B cell (primary cell): ENCODE measurements around the gene LRIG3. TPM values are rescaled to one million over a fixed set of nuclear protein-coding genes. Genes with fewer than 3 reads are reported as not detected.

Experiments used
- ATAC-seq: fragments of 200-7000 bp; cut with Tn5 transposase; one replicate; pipeline ENCODE4 v1.10.0; 2021; ENCODE audit warnings: low read depth, mild to moderate bottlenecking, moderate number of reproducible peaks, moderate library complexity
- CTCF ChIA-PET: fragments of 350-600 bp; sonication (Branson Sonifier 250); formaldehyde crosslinking; loops from one replicate; lab custom pipeline; 2021; ENCODE audit warnings: antibody characterized with exemption, inconsistent platforms; lab: Charles Lee
- POLR2A ChIA-PET: fragments of 350-600 bp; sonication (Branson Sonifier 250); formaldehyde crosslinking; loops from one replicate; lab custom pipeline; 2021; ENCODE audit warnings: antibody characterized with exemption; lab: Charles Lee
- DNase-seq: peaks from one replicate; pipeline ENCODE4 v3.0.0; 2013
- H2AFZ ChIP-seq: 2 replicates; pipeline ENCODE4 v1.6.1; 2012; ENCODE audit warnings: mild to moderate bottlenecking, low read depth, low read length; ENCODE audit not compliant: insufficient read depth, poor library complexity, severe bottlenecking
- H3K27ac ChIP-seq, 2 donors: 1 replicate in 1 of 2; 2 replicates in 1 of 2; pipeline ENCODE4 v1.5.1; 2012 to 2013; ENCODE audit warnings: low read length in 2 of 2, mild to moderate bottlenecking in 2 of 2, moderate library complexity in 1 of 2
- H3K27me3 ChIP-seq, 4 experiments: fragments of 200-600 bp in 1 of 4; sonication (generic) in 1 of 4; replicated peaks in 1 of 4; 1 replicate in 2 of 4; 2 replicates in 2 of 4; pipeline versions ENCODE4 v1.6.1 to v1.7.0; 2013 to 2016; ENCODE audit warnings: low read length in 3 of 4, mild to moderate bottlenecking in 2 of 4, mixed read lengths in 1 of 4, moderate library complexity in 1 of 4; ENCODE audit not compliant: insufficient read depth in 4 of 4, control insufficient read depth in 3 of 4; ENCODE audit errors: control extremely low read depth in 1 of 4
- H3K36me3 ChIP-seq, 2 experiments: replicated peaks in 1 of 2; 1 replicate in 1 of 2; 2 replicates in 1 of 2; pipeline versions ENCODE4 v1.6.1 to v1.7.1; 2013; ENCODE audit warnings: low read length in 1 of 2; ENCODE audit not compliant: insufficient read depth in 2 of 2, control insufficient read depth in 1 of 2; ENCODE audit errors: control extremely low read depth in 1 of 2, extremely low read depth in 1 of 2
- H3K4me1 ChIP-seq, 2 donors: fragments of 200-600 bp in 1 of 2; sonication (generic) in 1 of 2; 1 replicate in 1 of 2; 2 replicates in 1 of 2; pipeline versions ENCODE4 v1.5.1 to v1.6.1; 2013 to 2017; ENCODE audit warnings: low read length in 2 of 2; ENCODE audit not compliant: control insufficient read depth in 2 of 2, insufficient read depth in 2 of 2
- H3K4me2 ChIP-seq: replicated peaks from 2 replicates; pipeline ENCODE3; 2012; ENCODE audit warnings: mild to moderate bottlenecking, low read depth, low read length; ENCODE audit not compliant: poor library complexity, severe bottlenecking
- H3K4me3 ChIP-seq, 5 experiments: fragments of 200-600 bp in 1 of 5; sonication (generic) in 1 of 5; 1 replicate in 3 of 5; 2 replicates in 2 of 5; pipeline versions ENCODE4 v1.5.1 to v1.7.0; 2011 to 2016; ENCODE audit warnings: low read length in 4 of 5, mild to moderate bottlenecking in 4 of 5, low read depth in 2 of 5, control low read depth in 1 of 5, moderate library complexity in 1 of 5; ENCODE audit not compliant: insufficient read depth in 1 of 5; ENCODE audit errors: control extremely low read depth in 1 of 5, extremely low read depth in 1 of 5
- H3K79me2 ChIP-seq: fragments of 200-600 bp; sonication (generic); one replicate; pipeline ENCODE4 v1.6.0; 2016; ENCODE audit warnings: low read length; ENCODE audit not compliant: control insufficient read depth, insufficient read depth
- H3K9ac ChIP-seq: fragments of 200-600 bp; sonication (generic); 2 replicates; pipeline ENCODE4 v1.6.1; 2017; ENCODE audit warnings: mild to moderate bottlenecking, low read length, moderate library complexity
- H3K9me3 ChIP-seq, 3 donors: one replicate each; pipeline versions ENCODE4 v1.6.1 to v1.7.1; 2013; ENCODE audit warnings: low read length in 2 of 3; ENCODE audit not compliant: control insufficient read depth in 2 of 3, insufficient read depth in 1 of 3; ENCODE audit errors: control extremely low read depth in 1 of 3
- H4K20me1 ChIP-seq: 2 replicates; pipeline ENCODE4 v1.6.0; 2012; ENCODE audit warnings: mild to moderate bottlenecking, low read length; ENCODE audit not compliant: insufficient read depth, control insufficient read depth, poor library complexity, severe bottlenecking
- H3K27ac Mint-ChIP-seq: one replicate; pipeline ENCODE4 v1.8.0; 2021; ENCODE audit warnings: mixed read lengths
- H3K27me3 Mint-ChIP-seq: one replicate; pipeline ENCODE4 v1.8.0; 2021; ENCODE audit warnings: mixed read lengths
- H3K4me1 Mint-ChIP-seq: one replicate; pipeline ENCODE4 v1.8.0; 2021; ENCODE audit warnings: mixed read lengths
- H3K4me3 Mint-ChIP-seq: one replicate; pipeline ENCODE4 v1.8.0; 2021; ENCODE audit warnings: mixed read lengths
- H3K9me3 Mint-ChIP-seq: one replicate; pipeline ENCODE4 v1.8.0; 2022; ENCODE audit warnings: mixed read lengths; ENCODE audit not compliant: insufficient read depth
- CTCF ChIP-seq: fragments of 200-600 bp; IDR thresholded peaks from one replicate; pipeline ENCODE4 v1.8.0; 2022; ENCODE audit warnings: antibody characterized with exemption, mild to moderate bottlenecking
- EZH2 ChIP-seq: IDR thresholded peaks from 2 replicates; pipeline ENCODE4 v1.6.1; 2012; ENCODE audit warnings: borderline replicate concordance, low read depth, mild to moderate bottlenecking, moderate library complexity, low read length; ENCODE audit not compliant: insufficient read depth, poor library complexity, severe bottlenecking
- WGBS: methylation state at CpG from one replicate; pipeline ENCODE4 v1.1.5; 2013; ENCODE audit warnings: missing lambda C conversion rate; ENCODE audit not compliant: insufficient coverage; 5-methylcytosine and 5-hydroxymethylcytosine counted together
- intact Hi-C: fragments of 100-400 bp; cut with micrococcal nuclease; formaldehyde crosslinking; loops from one replicate; pipeline ENCODE4 v1.10.0; 2022
- polyA plus RNA-seq: library from polyadenylated mRNA; depleted of rRNA; stranded (reverse); fragments of >200 nt; gene quantifications from 2 replicates; pipeline ENCODE4 v1.2.3, GENCODE V29; 2012
- total RNA-seq, 2 donors: library from RNA; stranded (reverse); fragments of 120-200 nt in 1 of 2; gene quantifications; 1 replicate in 1 of 2; 2 replicates in 1 of 2; pipeline versions ENCODE4 v1.2.3 to v1.2.4, GENCODE V29; 2013 to 2022

The LRIG3 gene
- total and polyA plus RNA-seq, 2 donors (not counting 1 experiment from before 2014, with no cell fraction given) = 0.13 TPM; not detected in 1

DNA sequence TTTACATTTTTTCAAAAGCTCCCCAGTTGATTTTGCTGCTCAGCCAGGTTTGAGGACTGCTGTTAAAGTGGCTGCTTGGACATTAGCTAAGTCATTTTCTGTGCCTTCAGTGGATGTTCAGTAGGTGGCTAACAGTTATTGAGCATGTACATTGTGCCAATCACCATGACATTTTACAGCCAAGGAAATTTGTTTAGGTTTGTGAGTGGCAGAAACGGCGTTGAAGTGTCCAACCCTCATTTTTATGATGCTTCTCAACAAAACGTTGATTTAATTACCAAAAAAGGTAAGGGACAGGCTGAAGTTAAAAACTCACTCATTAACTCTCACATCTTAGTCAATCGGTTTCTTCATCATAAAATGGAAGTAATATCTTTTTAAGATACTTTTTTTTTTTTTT lies 37.0 kb upstream of the LRIG3 start:
- no peak overlapping the region for H3K27ac ChIP-seq
- no peaks in the 10 kb centered on the region for H3K4me1 Mint-ChIP-seq
- H3K79me2 ChIP-seq = no peaks in the 10 kb centered on the region
- H3K27ac Mint-ChIP-seq = no peak overlapping the region
- no CpG with 5 or more reads among the region's 4 CpGs for WGBS
- H3K4me2 ChIP-seq = no peak overlapping the region
- H3K27me3 ChIP-seq = no peaks in the 10 kb centered on the region
- no peak overlapping the region for H3K4me3 Mint-ChIP-seq
- intact Hi-C loops = no loop called here
- no peak overlapping the region for H3K4me3 ChIP-seq
- no peak overlapping the region for H2AFZ ChIP-seq
- H3K9me3 Mint-ChIP-seq = no peaks in the 10 kb centered on the region
- no peaks in the 10 kb centered on the region for H3K4me1 ChIP-seq
- no peaks in the 10 kb centered on the region for H3K36me3 ChIP-seq
- no peaks in the 10 kb centered on the region for H3K9me3 ChIP-seq
- TF ChIP-seq EZH2 (no peak), CTCF (no peak)
- H3K27me3 Mint-ChIP-seq = no peaks in the 10 kb centered on the region
- H4K20me1 ChIP-seq = no peaks in the 10 kb centered on the region
- DNase-seq (no peak), ATAC-seq (no peak)
- POLR2A ChIA-PET = no interaction called here
- no peak overlapping the region for H3K9ac ChIP-seq
- CTCF ChIA-PET = no interaction called here

- ATAC-seq = no peak
- Histone ChIP-seq H3K36me3 (no peaks in the 10 kb centered on the region), H3K9me3 (no peaks in the 10 kb centered on the region), H3K4me2 (no peak overlapping the region), H3K4me1 (no peaks in the 10 kb centered on the region), H3K27ac (no peak overlapping the region), H3K9ac (no peak overlapping the region), H3K79me2 (no peaks in the 10 kb centered on the region), H3K4me3 (no peak overlapping the region), H3K27me3 (no peaks in the 10 kb centered on the region), H4K20me1 (no peaks in the 10 kb centered on the region), H2AFZ (no peak overlapping the region)
- no peak overlapping the region for H3K4me3 Mint-ChIP-seq
- no peak for DNase-seq
- POLR2A ChIA-PET = no interaction called here
- intact Hi-C loops = no loop called here
- no peaks in the 10 kb centered on the region for H3K4me1 Mint-ChIP-seq
- no peak for TF ChIP-seq EZH2
- no peak for TF ChIP-seq CTCF
- CTCF ChIA-PET = no interaction called here
- WGBS = no CpG with 5 or more reads among the region's 1 CpG
- no peaks in the 10 kb centered on the region for H3K27me3 Mint-ChIP-seq
- no peak overlapping the region for H3K27ac Mint-ChIP-seq
- no peaks in the 10 kb centered on the region for H3K9me3 Mint-ChIP-seq
Measured at GRCh38 chr12:58955849-58956248, 35.5 kb upstream of the LRIG3 start.
